ENCODE measurements around the gene SPRYD3. TPM values are rescaled to one million over a fixed set of nuclear protein-coding genes. Genes with fewer than 3 reads are reported as not detected.

SPRYD3 gene
- total RNA-seq, 1 donor: 33.0 TPM

DNA sequence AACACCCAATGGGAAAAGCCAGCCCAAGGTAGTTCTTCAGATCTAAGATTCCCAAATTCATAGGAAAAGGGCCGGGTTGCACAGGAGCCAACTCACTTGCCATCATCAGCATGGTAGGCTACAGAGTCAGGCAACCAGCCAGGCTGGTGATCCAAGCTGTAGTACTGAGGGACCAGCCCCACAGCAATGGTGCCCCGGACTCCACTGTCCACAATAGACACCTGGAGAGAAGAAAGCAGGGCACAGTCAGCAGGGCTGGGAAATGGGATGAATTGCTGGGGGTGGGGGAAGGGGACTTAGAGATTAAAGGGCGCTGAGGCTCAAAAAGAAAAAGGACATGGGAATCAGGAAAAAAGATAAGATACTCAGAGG is 4.2 kb downstream of the SPRYD3 start:
- no peak for DNase-seq (ENCODE audit: low read depth)
- TF ChIP-seq, protein P1, sequence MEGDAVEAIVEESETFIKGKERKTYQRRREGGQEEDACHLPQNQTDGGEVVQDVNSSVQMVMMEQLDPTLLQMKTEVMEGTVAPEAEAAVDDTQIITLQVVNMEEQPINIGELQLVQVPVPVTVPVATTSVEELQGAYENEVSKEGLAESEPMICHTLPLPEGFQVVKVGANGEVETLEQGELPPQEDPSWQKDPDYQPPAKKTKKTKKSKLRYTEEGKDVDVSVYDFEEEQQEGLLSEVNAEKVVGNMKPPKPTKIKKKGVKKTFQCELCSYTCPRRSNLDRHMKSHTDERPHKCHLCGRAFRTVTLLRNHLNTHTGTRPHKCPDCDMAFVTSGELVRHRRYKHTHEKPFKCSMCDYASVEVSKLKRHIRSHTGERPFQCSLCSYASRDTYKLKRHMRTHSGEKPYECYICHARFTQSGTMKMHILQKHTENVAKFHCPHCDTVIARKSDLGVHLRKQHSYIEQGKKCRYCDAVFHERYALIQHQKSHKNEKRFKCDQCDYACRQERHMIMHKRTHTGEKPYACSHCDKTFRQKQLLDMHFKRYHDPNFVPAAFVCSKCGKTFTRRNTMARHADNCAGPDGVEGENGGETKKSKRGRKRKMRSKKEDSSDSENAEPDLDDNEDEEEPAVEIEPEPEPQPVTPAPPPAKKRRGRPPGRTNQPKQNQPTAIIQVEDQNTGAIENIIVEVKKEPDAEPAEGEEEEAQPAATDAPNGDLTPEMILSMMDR (IDR thresholded peaks at IDR 0.05; ENCODE audit: insufficient read depth, low read length): no peak
- H3K4me3 ChIP-seq (ENCODE audit: low read depth, low read length): no peak overlapping the region

DNA sequence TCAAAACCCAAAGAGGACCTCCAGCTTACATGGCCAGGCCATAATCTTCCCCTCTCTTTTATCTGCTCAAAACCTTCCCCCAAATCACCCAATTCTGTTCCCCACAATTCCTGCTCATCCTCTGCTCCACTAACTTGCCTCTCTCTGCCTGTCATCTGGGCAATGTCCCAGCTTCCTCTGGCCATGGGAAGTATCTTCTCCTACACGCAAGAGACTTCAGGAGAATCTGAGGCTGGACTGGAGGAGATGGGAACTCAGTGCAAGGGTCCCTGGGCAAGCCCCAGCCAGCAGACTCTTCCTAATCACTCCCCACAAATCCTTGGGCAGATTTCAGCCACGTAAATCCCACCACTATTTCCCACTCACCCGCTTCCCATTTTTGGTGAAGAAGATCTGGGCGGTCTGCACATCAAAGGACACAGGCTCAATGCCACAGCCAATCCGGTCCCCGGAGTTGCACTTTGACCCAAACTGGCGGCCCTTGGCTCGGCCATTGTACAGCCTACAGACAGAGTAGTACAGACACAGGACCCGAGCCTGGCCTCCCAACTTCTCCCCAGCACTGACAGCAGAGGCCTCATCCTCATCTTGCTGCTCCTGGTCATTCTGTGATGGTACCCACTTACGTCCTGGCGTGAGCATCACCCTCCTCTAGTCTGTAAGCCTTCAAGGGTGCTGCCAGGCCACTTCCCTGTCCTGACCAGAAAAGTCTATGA is 4.7 kb downstream of the SPRYD3 start:
- H3K4me3 ChIP-seq (ENCODE audit: low read depth, low read length): no peak overlapping the region
- DNase-seq (ENCODE audit: low read depth): no peak
- TF ChIP-seq, protein P1 (IDR thresholded peaks at IDR 0.05; ENCODE audit: insufficient read depth, low read length): no peak

DNA sequence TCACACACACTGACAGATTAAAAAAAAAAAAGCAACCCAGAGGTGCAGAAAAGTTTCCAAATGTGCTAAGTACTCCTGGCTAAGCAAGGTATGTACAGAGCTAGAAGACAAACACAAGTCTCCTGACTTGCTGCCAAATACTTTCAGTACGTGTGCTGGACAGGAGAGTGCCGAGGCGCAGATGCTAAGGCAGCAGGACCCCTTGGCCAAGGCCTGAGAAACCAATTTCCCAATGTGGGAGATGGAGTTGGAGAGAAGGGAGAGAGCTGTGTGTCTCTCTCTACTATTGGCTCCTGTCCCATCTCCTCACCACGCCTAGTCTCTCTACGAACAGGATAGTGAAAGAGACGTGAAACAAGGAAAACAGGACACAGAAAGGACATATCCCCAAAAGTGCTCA is 5.3 kb downstream of the SPRYD3 start:
- TF ChIP-seq, protein P1 (IDR thresholded peaks at IDR 0.05; ENCODE audit: insufficient read depth, low read length): no peak
- H3K4me3 ChIP-seq (ENCODE audit: low read depth, low read length): no peak overlapping the region
- DNase-seq (ENCODE audit: low read depth): no peak

DNA sequence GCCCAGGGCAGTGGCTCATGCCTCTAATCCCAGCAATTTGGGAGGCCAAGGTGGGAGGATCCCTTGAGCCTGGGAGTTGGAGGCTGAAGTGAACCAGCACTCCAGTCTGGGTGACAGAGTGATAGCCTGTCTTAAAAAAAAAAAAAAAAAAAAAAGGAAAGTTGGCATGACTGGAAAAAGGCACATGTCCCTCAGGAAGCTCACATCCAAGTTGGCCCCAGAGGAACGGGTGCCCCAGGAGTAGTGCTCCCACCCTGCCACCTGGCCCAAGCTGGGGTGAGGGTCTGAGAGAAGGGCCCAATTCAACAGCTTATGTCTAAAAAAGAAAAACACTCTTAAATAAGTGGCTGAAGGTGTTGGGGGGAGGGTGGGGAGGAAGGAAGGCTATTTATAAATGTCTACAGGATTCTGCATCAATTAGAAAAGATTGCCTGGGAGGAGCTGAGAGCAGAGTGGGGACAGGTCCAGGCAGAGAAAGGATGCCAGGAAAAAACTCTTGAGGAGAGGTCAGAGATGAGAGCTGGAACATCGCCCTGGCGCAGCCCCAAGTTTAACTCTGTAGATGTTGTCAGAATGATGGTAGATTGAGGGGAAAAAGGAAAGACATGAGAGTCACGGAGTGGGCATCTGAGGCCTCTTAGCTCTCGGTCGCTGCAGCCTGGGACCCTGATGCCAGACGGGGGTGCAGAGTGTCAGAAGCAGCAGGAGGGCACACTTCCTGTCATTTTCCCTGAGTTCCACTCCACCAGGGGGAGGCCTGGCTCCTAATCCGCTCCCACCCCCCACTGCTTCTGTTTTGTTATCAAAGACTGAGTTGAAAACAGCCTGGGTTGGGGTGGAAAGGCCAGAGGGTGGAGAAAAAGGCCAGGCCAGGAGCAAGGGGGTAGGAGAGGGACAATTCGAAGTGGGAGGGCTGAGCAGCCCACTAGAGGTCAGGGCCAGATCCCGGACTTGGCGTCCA is 7.3 kb downstream of the SPRYD3 start:
- peak; percentile 86 for DNase-seq (ENCODE audit: low read depth)
- TF ChIP-seq, protein P1 (IDR thresholded peaks at IDR 0.05; ENCODE audit: insufficient read depth, low read length): peak; percentile 29
- no peak overlapping the region for H3K4me3 ChIP-seq (ENCODE audit: low read depth, low read length)

DNA sequence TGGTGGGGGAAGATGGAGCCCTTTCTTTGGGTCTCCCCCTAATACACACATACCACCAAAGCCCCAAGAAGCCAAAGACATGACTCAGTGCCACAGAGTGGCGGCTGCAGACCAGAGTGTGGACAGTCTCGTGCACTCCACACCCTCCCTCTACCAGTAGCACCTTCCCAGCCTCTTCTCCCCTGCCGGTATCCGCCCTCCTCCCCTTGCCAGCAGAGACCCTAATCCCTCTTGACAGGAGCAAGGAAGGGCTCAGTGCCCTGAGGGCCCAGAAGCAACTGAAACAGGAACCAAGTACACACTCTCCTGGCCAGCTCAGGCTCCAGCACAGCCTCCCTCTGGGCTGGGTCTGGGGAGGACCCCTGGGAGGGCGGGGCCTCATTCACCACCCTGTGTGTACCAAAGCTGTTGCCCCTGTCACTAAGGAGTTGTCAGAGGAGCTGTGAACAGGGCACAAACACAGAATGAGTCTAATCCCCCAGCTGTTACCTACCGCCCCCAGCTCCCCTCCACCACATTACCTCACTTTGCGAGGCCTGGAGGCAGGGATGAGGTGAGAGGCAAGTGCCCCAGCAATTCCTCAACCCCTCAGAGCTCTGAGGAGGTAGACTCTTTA is 8.2 kb downstream of the SPRYD3 start:
- DNase-seq (ENCODE audit: low read depth): no peak
- TF ChIP-seq, protein P1 (IDR thresholded peaks at IDR 0.05; ENCODE audit: insufficient read depth, low read length): no peak
- no peak overlapping the region for H3K4me3 ChIP-seq (ENCODE audit: low read depth, low read length)

DNA sequence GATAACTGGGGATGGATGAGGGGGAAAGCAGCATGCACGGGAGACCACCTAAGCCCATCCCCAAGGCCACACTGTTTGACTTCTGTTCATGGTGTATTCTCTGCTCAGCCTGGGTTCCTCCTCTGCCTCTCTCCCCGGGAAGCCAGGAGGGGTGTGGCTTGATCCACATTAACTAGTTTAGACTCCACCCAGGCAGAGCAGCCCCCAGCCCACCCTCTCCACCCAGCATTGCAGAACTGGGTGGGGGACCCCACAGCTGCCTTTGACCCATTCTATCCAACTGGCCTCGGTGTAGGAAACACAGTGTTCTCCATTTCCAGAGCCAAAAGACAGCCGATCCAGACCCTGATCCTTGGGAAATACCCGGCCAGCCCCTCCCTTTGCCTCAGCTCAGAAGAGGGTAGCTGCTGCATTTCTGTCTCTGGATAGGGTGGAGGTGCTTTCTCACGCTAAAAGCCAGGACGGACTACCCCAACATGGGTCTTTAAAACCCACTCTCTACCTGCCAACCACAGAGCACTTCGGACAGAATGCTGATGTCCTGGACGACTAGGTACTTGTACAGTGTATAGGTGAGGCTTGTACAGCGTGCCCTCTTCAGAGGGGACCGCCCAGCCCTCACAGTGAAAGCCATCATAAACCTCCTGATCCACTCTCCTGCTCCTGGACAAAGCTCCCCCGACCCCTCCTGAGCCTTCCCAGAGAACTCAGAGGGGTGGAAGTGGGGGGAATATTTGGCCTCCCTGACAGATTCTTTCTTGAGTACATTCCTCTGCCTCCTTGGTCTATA is 9.4 kb downstream of the SPRYD3 start:
- H3K4me3 ChIP-seq (ENCODE audit: low read depth, low read length): no peak overlapping the region
- TF ChIP-seq, protein P1 (IDR thresholded peaks at IDR 0.05; ENCODE audit: insufficient read depth, low read length): no peak
- no peak for DNase-seq (ENCODE audit: low read depth)
